H1 (cell line): ENCODE measurements around the gene KRTAP12-2. TPM values are rescaled to one million over a fixed set of nuclear protein-coding genes. Genes with fewer than 3 reads are reported as not detected.

ENCODE experiments used
- CTBP2 ChIP-seq: IDR thresholded peaks from 2 replicates; pipeline ENCODE4 v1.7.0; 2011; ENCODE audit warnings: borderline replicate concordance, mild to moderate bottlenecking, moderate library complexity, mixed read lengths, low read length; ENCODE audit not compliant: insufficient read depth, insufficient read length
- EP300 ChIP-seq, 2 experiments: IDR thresholded peaks; 1 replicate in 1 of 2; 2 replicates in 1 of 2; pipeline ENCODE4 v1.6.1; 2011 to 2012; ENCODE audit warnings: low read depth in 2 of 2, low read length in 2 of 2, mild to moderate bottlenecking in 2 of 2, borderline replicate concordance in 1 of 2, inconsistent platforms in 1 of 2, moderate library complexity in 1 of 2
- JUND ChIP-seq: IDR thresholded peaks from 2 replicates; pipeline ENCODE4 v1.6.1; 2011; ENCODE audit warnings: mild to moderate bottlenecking, improper control_type of control experiment, low read length
- RAD21 ChIP-seq, 2 experiments: IDR thresholded peaks in 1 of 2; conservative IDR thresholded peaks in 1 of 2; 2 replicates each; pipeline ENCODE4 v1.6.1; 2011; ENCODE audit warnings: low read depth in 2 of 2, low read length in 2 of 2, improper control_type of control experiment in 1 of 2, inconsistent platforms in 1 of 2, mild to moderate bottlenecking in 1 of 2, moderate library complexity in 1 of 2
- SAP30 ChIP-seq: fragments of 300-600 bp; sonication (generic); IDR thresholded peaks from 2 replicates; pipeline ENCODE4 v1.7.1; 2012; ENCODE audit warnings: low read length, moderate library complexity, mild to moderate bottlenecking, inconsistent platforms; ENCODE audit not compliant: insufficient read depth, insufficient replicate concordance
- SIRT6 ChIP-seq: IDR thresholded peaks from one replicate; pipeline ENCODE4 v1.7.1; 2012; ENCODE audit warnings: low read length, inconsistent platforms
- USF2 ChIP-seq: IDR thresholded peaks from 2 replicates; pipeline ENCODE4 v1.6.1; 2011; ENCODE audit warnings: low read length, improper control_type of control experiment
- polyA plus RNA-seq, 7 experiments: library from polyadenylated mRNA; depleted of rRNA in 3 of 7; stranded (reverse) in 5 of 7; unstranded in 2 of 7; fragments of >200 nt in 5 of 7; fragments of 200-250 nt in 2 of 7; gene quantifications; 1 replicate in 5 of 7; 2 replicates in 1 of 7; 4 replicates in 1 of 7; pipeline versions ENCODE4 v1.2.1 to v1.2.3, GENCODE V29; 2011 to 2013; ENCODE audit warnings: missing spikeins in 2 of 7, mixed read lengths in 2 of 7
- total RNA-seq: library from RNA; stranded (reverse); fragmentation: NEBNext Ultra II Directional; extraction: Animal tissue kit (Norgen Biotek cat#: 25700); gene quantifications from 2 replicates; pipeline ENCODE4 v1.2.1, GENCODE V29; 2021

The KRTAP12-2 gene
- total and polyA plus RNA-seq, 2 of the 8 experiments (the other 6 are each of a cell fraction or from before 2014, with no cell fraction given), result 0.50 TPM; not detected in 1

GRCh38 chr21:44702111-44702972 is 35.6 kb upstream of the KRTAP12-2 start (continued):
- no peak for TF ChIP-seq RAD21 (IDR thresholded peaks at IDR 0.05 in 1 of 2, conservative IDR thresholded peaks at IDR 0.05 in 1 of 2; ENCODE audit: low read depth in 2 of 2, low read length in 2 of 2)
- no peak for TF ChIP-seq SAP30
- no peak for TF ChIP-seq SIRT6
- no peak for TF ChIP-seq JUND
- no peak for TF ChIP-seq CTBP2
- no peak for TF ChIP-seq USF2
- TF ChIP-seq EP300 (IDR thresholded peaks at IDR 0.05; ENCODE audit: borderline replicate concordance in 1 of 2, low read depth in 2 of 2, low read length in 2 of 2), result no peak
